OCI-LY1 (cell line): ENCODE data around the gene HPF1.
"Not testable (repeated sequence)": the region's sequence is repeated elsewhere in the genome, so short reads cannot be mapped to it uniquely, and the experiment has no call there.

Experiments
- H2AFZ ChIP-seq: fragments of 200-600 bp; sonication (generic), shearing (Covaris generic); 2 replicates; pipeline ENCODE4 v1.6.0; 2014; ENCODE audit warnings: antibody characterized with exemption, mild to moderate bottlenecking, low read length
- H3F3A ChIP-seq: fragments of 200-600 bp; sonication (generic), shearing (Covaris generic); 2 replicates; pipeline ENCODE4 v1.6.0; 2014; ENCODE audit warnings: mild to moderate bottlenecking, antibody characterized with exemption, low read length, moderate library complexity; ENCODE audit not compliant: insufficient read depth
- H3K27ac ChIP-seq: fragments of 200-600 bp; sonication (generic); 2 replicates; pipeline ENCODE4 v1.5.1; 2014; ENCODE audit warnings: low read length, mixed run types, mild to moderate bottlenecking, low read depth; ENCODE audit not compliant: poor library complexity, severe bottlenecking
- H3K27me3 ChIP-seq: fragments of 200-600 bp; sonication (generic); 2 replicates; pipeline ENCODE4 v1.6.0; 2014; ENCODE audit warnings: antibody characterized with exemption, mild to moderate bottlenecking, low read length, moderate library complexity; ENCODE audit not compliant: insufficient read depth
- H3K36me3 ChIP-seq: fragments of 200-600 bp; sonication (generic); 2 replicates; pipeline ENCODE4 v1.6.1; 2014; ENCODE audit warnings: mild to moderate bottlenecking, antibody characterized with exemption, low read length, moderate library complexity, mixed read lengths; ENCODE audit not compliant: insufficient read depth
- H3K4me1 ChIP-seq: fragments of 200-600 bp; sonication (generic); 2 replicates; pipeline ENCODE4 v1.5.1; 2014; ENCODE audit warnings: mild to moderate bottlenecking, low read length, moderate library complexity; ENCODE audit not compliant: insufficient read depth, severe bottlenecking
- H3K4me2 ChIP-seq: fragments of 200-600 bp; sonication (generic), shearing (Covaris generic); 2 replicates; pipeline ENCODE4 v1.6.1; 2014; ENCODE audit warnings: low read length
- H3K4me3 ChIP-seq: fragments of 200-600 bp; sonication (generic); 2 replicates; pipeline ENCODE4 v1.5.1; 2014; ENCODE audit warnings: low read length, low read depth, mild to moderate bottlenecking, mixed read lengths; ENCODE audit not compliant: poor library complexity, severe bottlenecking
- H3K79me2 ChIP-seq: fragments of 200-600 bp; shearing (Covaris generic); 2 replicates; pipeline ENCODE4 v1.6.1; 2016; ENCODE audit warnings: mixed run types, low read length, mixed read lengths; ENCODE audit not compliant: insufficient read depth
- H3K9ac ChIP-seq: fragments of 200-600 bp; sonication (generic), shearing (Covaris generic); 2 replicates; pipeline ENCODE4 v1.6.1; 2014; ENCODE audit warnings: mild to moderate bottlenecking, low read length, mixed read lengths
- H3K9me2 ChIP-seq: fragments of 200-600 bp; sonication (generic), shearing (Covaris generic); 2 replicates; pipeline ENCODE4 v1.6.1; 2014; ENCODE audit warnings: low read depth, mild to moderate bottlenecking, low read length, mixed read lengths
- H3K9me3 ChIP-seq: fragments of 200-600 bp; shearing (Covaris generic); 2 replicates; pipeline ENCODE4 v1.6.1; 2014; ENCODE audit warnings: low read length, mixed read lengths
- H4K20me1 ChIP-seq: fragments of 200-600 bp; sonication (generic), shearing (Covaris generic); 2 replicates; pipeline ENCODE4 v1.6.0; 2016; ENCODE audit warnings: mild to moderate bottlenecking, low read length; ENCODE audit not compliant: insufficient read depth
- CTCF ChIP-seq: fragments of 200-600 bp; sonication (generic), shearing (Covaris generic); IDR thresholded peaks from 2 replicates; pipeline ENCODE4 v1.5.1; 2017; ENCODE audit warnings: mild to moderate bottlenecking, antibody characterized with exemption, low read length, moderate library complexity, mixed read lengths
- EZH2 ChIP-seq: fragments of 200-600 bp; sonication (generic), shearing (Covaris generic); IDR thresholded peaks from 2 replicates; pipeline ENCODE4 v1.8.0; 2017; ENCODE audit warnings: borderline replicate concordance, mixed run types, mild to moderate bottlenecking, antibody characterized with exemption, low read length, moderate library complexity, mixed read lengths

HPF1 gene

GRCh38 chr4:169741569-169741968, 16.2 kb downstream of the HPF1 start:
- no peak overlapping the region for H3K27ac ChIP-seq
- no peak overlapping the region for H2AFZ ChIP-seq
- no peaks in the 10 kb centered on the region for H4K20me1 ChIP-seq
- H3K9me2 ChIP-seq = no peaks in the 10 kb centered on the region
- no peaks in the 10 kb centered on the region for H3K79me2 ChIP-seq
- no peaks in the 10 kb centered on the region for H3K27me3 ChIP-seq
- H3K9me3 ChIP-seq = no peaks in the 10 kb centered on the region
- no peaks in the 10 kb centered on the region for H3K4me1 ChIP-seq
- H3K4me3 ChIP-seq = no peak overlapping the region
- H3K4me2 ChIP-seq = no peak overlapping the region
- no peaks in the 10 kb centered on the region for H3F3A ChIP-seq
- TF ChIP-seq EZH2 (no peak), CTCF (no peak)
- no peak overlapping the region for H3K9ac ChIP-seq
- peaks cover 13% of the 10 kb centered on the region; the same call in 1 of the 2 replicates for H3K36me3 ChIP-seq

- H3K4me2 ChIP-seq, H3K79me2 ChIP-seq, H3F3A ChIP-seq, H3K9ac ChIP-seq, H3K27ac ChIP-seq, H3K4me3 ChIP-seq, H2AFZ ChIP-seq, H3K4me1 ChIP-seq, H3K9me2 ChIP-seq, H3K9me3 ChIP-seq, H3K27me3 ChIP-seq, H4K20me1 ChIP-seq: not testable (repeated sequence)
- H3K36me3 ChIP-seq = peaks cover 15% of the 10 kb centered on the region; the same call in 1 of the 2 replicates
Measured at GRCh38 chr4:169738604-169739003, 19.1 kb downstream of the HPF1 start.

- H3K27me3 ChIP-seq = no peaks in the 10 kb centered on the region
- H3K27ac ChIP-seq = no peak overlapping the region
- H3K79me2 ChIP-seq = no peaks in the 10 kb centered on the region
- H3K9me3 ChIP-seq = no peaks in the 10 kb centered on the region
- H3K36me3 ChIP-seq = peaks cover 23% of the 10 kb centered on the region
- no peak overlapping the region for H3K4me2 ChIP-seq
- no peaks in the 10 kb centered on the region for H3K9me2 ChIP-seq
- no peak overlapping the region for H3K9ac ChIP-seq
- H3K4me1 ChIP-seq = no peaks in the 10 kb centered on the region
- no peak overlapping the region for H2AFZ ChIP-seq
- no peaks in the 10 kb centered on the region for H3F3A ChIP-seq
- TF ChIP-seq EZH2 = no peak
- TF ChIP-seq CTCF = no peak
- H3K4me3 ChIP-seq = no peak overlapping the region
- H4K20me1 ChIP-seq = no peaks in the 10 kb centered on the region
Measured at GRCh38 chr4:169730564-169730963, 27.2 kb downstream of the HPF1 start.

DNA sequence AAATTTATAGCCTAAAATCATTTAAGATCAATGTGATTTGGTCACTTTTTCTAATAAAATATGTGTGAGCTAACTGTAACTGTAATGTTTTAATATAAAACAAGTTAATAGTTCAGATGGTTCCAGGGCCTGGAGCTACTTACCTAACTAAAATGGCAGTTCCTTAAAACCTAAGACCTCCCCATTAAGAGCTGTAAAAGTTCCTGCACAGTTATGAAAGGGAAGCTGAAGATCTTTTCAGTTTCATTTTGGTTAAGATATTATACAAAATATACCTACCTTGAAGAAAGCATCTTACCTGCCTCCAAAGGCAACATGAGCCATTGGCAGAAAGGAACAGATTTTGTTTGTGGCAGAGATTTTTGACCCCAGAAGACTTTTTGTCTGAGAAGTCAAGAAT, 30.1 kb downstream of the HPF1 start:
- TF ChIP-seq EZH2 = no peak
- TF ChIP-seq CTCF = no peak
- H2AFZ ChIP-seq = no peak overlapping the region
- no peaks in the 10 kb centered on the region for H3F3A ChIP-seq
- H3K4me1 ChIP-seq = no peaks in the 10 kb centered on the region
- H3K79me2 ChIP-seq = no peaks in the 10 kb centered on the region
- H3K4me2 ChIP-seq = no peak overlapping the region
- peaks cover 16% of the 10 kb centered on the region for H3K36me3 ChIP-seq
- H3K9me2 ChIP-seq = no peaks in the 10 kb centered on the region
- H3K27me3 ChIP-seq = no peaks in the 10 kb centered on the region
- H4K20me1 ChIP-seq = no peaks in the 10 kb centered on the region
- H3K27ac ChIP-seq = no peak overlapping the region
- H3K9ac ChIP-seq = no peak overlapping the region
- H3K9me3 ChIP-seq = no peaks in the 10 kb centered on the region
- no peak overlapping the region for H3K4me3 ChIP-seq
